Thyroid gland (tissue), 4 donors: Measurements from ENCODE around the gene ITLN2.

Experiments
- POLR2A ChIP-seq, 2 donors: fragments of 450-650 bp; IDR thresholded peaks; one replicate each; pipeline ENCODE4 v1.6.1; 2017; ENCODE audit warnings: antibody characterized with exemption in 2 of 2, mild to moderate bottlenecking in 2 of 2, moderate library complexity in 1 of 2
- TF ChIP-seq, protein P1 (sequence below), 6 experiments: fragments of 200-600 bp in 3 of 6; fragments of 450-650 bp in 3 of 6; sonication (generic) in 3 of 6; IDR thresholded peaks; one replicate each; pipeline ENCODE4 v1.5.1; 2016 to 2019; ENCODE audit warnings: antibody characterized with exemption in 6 of 6, mild to moderate bottlenecking in 2 of 6, inconsistent platforms in 1 of 6, moderate library complexity in 1 of 6

GRCh38 chr1:160981584-160982411 is 27.2 kb upstream of the ITLN2 start:
- TF ChIP-seq, protein P1, sequence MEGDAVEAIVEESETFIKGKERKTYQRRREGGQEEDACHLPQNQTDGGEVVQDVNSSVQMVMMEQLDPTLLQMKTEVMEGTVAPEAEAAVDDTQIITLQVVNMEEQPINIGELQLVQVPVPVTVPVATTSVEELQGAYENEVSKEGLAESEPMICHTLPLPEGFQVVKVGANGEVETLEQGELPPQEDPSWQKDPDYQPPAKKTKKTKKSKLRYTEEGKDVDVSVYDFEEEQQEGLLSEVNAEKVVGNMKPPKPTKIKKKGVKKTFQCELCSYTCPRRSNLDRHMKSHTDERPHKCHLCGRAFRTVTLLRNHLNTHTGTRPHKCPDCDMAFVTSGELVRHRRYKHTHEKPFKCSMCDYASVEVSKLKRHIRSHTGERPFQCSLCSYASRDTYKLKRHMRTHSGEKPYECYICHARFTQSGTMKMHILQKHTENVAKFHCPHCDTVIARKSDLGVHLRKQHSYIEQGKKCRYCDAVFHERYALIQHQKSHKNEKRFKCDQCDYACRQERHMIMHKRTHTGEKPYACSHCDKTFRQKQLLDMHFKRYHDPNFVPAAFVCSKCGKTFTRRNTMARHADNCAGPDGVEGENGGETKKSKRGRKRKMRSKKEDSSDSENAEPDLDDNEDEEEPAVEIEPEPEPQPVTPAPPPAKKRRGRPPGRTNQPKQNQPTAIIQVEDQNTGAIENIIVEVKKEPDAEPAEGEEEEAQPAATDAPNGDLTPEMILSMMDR (IDR thresholded peaks at IDR 0.05): no peak
- no peak for TF ChIP-seq POLR2A (IDR thresholded peaks at IDR 0.05)
